HG03342 (cell line): ENCODE results near the gene ANO3.

Experiments
- ATAC-seq: cut with Tn5 transposase; IDR thresholded peaks from one replicate; pipeline ENCODE4 v1.9.1; 2021; ENCODE audit warnings: mild to moderate bottlenecking, moderate library complexity; ENCODE audit not compliant: unreplicated experiment

The ANO3 gene

DNA sequence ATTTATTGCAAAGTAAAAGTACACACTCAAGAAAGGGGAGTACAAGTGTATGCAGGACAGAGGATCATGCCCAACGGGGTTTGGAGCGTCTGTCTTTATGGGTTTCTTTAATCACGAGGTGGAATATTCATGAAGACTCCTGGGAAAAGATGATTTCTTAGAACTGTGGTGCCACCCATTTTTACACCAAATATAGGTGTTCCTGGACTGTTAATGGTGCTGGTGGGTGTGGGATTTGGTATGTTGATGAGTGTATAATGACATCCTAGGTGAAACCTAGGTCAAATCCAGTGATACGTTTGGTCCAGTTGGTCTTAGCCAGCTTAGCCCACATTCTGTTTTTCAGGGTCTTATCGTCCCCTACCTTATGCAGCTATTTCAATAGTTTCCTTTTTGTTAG is 21.1 kb downstream of the ANO3 start:
- ATAC-seq, result no peak

DNA sequence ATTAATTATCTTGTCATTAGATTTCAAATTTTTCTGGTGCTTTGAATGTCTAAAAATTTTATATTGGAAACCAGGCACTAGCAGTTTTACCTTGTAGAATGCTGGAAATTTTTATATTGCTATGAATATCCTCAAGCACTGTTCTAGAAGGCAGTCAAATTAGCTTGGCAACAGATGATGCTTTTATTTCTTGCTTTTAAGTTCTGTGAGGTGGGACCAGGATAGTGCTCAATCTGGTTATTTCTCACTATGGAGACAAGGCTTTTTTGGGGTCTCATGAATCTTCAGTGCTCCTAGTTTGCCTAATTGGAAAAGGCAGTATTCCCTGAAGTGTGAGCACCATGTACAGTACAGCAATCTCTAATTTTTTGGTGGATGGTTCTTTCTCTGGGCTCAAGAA is 27.1 kb downstream of the ANO3 start:
- no peak for ATAC-seq

DNA sequence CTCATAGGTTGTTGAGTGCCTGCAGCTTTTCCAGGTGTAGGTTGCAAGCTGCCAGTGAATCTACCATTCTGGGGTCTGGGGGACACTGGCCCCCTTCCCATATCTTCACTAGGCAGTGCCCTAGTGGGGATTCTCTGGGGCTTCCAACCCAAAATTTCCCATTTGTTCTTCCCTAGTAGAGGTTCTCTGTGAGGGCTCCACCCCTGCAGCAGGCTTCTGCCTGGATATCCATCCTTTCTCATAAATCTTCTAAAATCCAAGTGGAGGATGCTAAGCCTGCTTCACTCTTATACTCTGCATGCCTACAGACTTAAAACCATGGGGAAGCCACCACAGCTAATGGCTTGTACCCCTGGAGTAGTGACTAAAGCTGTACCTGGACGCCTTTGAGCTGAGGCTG is 33.4 kb downstream of the ANO3 start:
- ATAC-seq, result no peak

DNA sequence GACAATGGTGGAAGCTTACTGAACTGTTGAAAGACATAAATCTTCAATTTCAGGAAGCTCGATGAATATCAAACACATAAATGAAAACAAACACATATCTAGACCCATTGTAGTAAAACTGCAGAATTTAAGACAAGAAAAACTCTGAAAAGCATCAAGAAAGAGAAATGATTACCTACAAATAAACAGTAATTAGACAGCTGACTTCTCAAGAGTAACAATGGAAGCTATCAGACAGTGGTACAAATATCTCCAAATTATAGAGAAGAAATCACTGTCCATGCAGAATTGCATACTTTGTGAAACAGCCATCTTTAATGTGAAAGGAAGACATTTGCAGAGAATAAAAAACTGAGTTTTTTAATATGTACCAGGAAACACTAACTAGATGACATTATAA is 45.7 kb downstream of the ANO3 start:
- ATAC-seq, result no peak

DNA sequence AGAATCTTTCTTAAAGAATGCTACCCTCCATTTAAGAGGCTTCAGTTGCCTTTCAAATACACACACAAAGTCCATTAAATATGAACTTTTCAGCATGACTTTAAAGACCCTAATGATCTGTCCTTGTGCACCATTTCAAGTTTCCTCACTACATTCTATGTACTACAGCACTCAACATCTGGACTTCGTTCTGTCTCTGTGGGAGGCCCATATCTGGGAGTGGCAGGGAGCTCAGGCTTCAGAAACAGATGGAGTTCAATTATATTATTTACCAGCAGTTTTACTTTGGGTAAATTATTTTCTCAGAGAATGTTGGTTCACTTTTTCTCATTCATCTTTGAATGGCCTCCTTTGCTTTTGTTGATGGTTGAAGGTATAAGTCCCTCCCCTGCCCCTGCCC is 67.4 kb downstream of the ANO3 start:
- no peak for ATAC-seq

DNA sequence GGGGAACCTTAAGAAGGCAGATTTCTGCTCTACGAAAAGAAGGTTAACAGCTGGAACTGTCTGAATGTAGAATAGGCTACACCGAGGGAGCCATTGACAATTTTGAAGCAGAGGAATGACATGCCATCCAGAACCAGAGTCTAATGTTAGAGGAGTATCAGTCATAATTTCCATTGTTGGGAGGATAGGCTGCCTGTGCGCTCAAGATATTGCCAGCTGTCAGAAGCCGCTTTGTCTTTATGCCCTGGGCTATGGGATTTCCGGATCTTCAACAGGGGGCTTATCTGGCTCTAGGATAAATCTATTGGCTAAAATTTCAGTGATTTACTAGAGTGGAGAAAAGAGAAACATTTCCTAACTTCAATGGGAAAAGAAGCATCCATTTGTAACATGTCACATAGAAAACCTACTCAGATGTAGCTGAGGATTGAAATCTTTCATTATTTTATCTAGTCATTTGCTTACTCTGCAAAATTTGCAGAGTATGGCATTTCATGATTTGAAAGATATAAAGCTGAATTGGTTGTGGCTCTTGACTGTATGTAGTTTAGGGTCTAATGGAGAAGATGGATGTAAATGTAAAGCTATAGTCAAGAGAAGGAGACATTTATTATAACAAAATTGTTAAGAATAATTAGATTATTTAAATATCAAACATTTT is 78.9 kb downstream of the ANO3 start:
- no peak for ATAC-seq

DNA sequence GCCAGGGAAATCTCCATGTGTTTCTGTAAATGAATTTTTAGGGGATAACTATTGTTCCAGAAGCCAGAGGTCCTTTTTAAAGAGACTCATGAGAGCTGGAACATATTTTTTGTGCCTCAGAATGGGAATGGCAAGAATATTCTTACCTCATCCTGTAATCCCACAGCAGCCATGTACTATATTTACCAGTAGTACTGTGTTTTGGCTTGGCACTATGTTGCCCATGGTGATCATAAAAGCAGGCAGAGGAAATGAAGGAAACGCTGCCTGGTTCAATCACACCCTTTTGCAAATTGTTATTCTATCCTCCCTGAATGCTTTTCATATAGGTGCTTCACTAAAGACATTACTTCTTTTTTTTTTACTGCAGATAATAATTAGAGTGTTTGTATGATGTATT is 81.0 kb downstream of the ANO3 start:
- ATAC-seq, result no peak

DNA sequence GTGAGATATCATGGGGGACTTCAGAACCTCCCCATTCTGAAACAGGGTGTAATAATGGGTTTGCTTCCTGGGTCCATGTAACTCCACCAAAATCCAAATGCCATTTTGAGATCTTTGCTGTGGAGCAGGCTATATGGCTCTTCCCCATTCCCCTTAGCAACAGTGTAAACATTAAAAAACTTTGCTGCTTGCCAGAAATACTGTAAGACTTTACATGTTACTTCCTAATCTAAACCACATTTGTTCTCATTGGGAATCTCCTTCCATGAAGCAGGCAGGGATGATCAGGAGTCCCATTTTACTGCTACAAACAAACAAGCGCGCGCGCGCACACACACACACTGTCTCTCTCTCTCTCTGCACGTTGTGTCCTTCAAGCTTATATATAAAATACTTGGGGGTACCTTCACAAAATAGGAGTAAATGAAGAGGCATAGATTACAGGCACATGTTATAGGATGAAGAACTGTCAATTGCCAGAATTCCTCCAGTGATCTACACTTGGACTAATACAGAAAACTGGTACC is 86.5 kb downstream of the ANO3 start:
- no peak for ATAC-seq

DNA sequence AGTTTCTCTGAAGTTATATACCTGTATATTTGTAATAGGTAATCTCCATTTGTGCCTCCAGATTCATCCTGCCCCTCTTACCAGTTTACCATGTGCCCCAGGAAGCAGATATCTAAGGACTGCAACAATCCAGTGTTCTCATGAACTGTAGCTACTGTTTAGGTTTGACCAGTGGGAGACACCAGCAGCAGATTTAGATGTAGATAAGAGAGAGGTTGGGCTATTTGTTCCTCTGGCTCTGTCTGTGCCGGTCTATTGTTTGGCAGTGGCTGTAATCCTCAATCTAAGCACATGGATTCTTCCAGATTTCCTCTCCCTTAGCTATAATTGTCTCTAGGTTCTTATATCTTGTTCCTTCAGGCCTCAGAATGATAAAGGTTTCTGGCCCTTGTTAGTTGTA is 88.4 kb downstream of the ANO3 start:
- no peak for ATAC-seq

DNA sequence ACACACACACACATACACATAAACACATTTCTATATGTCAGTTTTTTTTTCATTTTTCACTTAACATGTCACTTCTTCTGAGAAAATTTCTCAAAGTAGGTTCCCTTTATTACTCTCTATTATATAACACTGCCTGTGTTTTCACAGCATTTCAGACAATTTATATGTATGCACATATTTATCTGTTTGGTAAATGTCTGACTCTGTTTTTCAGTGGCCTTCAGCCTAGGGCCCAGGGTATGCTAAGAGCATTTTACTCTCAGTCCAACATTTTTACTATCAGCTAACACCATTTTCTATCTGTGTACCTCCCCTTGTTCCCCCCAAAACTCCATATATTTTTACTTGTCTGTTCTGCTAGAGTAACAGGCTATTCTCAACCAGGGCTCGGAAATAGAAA is 92.3 kb downstream of the ANO3 start:
- ATAC-seq, result no peak

DNA sequence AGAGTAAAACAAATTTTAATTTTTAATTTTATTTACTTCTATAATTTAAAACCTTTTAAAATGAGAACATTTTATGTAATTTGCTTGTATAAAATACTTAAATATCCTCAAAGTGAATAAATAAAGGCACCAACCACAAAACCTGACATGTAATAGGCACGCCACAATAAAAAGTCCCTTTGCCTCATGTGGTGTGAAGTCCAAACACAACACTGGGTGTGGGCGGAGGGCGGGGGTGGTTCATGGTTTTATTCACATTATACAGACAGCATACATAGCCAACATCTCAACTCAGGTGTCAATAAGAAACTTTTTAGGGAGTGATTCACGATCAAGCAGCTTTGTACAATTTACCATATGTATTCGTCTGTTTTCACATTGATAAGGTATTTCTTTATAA is 107.9 kb downstream of the ANO3 start:
- no peak for ATAC-seq

DNA sequence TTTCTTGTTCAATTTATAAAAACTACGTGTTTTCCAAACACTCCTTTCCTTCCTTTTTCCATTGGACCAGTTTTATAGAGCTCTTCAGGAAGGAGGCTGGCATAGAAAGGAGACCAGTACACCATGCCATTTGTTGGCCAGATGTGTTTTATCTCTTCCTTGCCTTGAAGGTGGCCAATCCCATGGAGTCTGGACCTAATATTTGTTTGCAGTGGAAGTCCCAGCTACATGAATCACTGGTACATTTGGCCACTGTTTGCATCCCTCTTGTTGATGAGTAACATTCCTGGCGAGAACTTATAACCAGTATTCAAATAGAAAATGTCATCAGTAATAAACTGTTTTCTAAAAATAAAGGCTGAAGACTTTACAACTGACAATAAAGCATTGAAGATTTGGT is 110.2 kb downstream of the ANO3 start:
- no peak for ATAC-seq

DNA sequence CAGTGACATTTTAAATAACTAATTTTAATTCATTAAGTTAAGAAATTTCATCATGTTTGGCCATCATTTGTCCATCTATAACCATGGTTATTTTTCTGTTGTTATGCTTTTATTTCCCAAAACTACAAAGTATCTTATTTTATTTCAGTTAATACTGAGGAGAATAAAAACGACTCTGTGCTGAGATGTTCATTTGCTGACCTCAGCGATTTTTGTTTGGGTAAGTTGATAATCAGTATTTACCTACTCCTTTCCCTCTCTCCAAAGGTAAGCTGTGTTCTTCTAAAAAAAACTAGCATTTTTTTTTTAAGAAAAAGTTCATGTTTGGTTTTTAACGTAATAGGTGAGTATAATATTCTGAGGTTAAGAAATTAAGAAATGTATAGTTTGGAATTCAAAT is 111.7 kb downstream of the ANO3 start:
- no peak for ATAC-seq

DNA sequence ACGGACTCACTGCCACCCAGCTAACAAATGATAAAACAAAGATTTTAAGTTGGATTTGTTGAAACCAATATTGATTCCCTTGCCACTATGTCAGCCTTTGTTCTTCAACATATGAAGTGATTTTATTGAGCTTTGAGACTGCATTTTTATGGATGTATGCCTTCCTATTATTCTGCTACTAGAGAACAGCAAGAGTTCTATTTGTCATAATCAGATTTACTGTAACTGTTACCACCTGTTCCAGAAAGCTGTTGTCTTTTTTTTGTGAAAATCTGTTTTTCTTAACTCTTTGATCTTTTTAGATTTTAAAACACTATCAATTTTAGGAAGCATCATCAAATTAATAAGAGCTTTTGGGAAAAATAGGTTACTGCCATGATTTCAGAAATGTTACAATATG is 125.7 kb downstream of the ANO3 start:
- no peak for ATAC-seq

DNA sequence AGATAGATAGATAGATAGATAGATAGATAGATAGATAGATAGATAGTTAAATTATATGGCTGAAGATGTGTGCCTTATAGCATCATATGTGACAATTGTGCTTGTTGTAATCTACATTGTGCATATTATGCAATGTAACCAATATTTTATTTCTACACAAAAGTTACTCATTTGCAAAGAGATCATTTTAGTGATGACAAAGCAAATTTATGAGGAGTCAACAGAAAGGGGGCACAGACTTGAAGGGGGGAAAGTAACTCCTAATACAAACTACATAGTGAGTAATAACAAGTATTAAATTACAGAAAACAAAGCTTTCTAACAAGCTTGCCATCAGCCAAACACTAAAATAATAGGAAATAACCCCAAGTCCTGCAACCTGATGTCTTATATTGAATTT is 133.3 kb downstream of the ANO3 start:
- no peak for ATAC-seq

DNA sequence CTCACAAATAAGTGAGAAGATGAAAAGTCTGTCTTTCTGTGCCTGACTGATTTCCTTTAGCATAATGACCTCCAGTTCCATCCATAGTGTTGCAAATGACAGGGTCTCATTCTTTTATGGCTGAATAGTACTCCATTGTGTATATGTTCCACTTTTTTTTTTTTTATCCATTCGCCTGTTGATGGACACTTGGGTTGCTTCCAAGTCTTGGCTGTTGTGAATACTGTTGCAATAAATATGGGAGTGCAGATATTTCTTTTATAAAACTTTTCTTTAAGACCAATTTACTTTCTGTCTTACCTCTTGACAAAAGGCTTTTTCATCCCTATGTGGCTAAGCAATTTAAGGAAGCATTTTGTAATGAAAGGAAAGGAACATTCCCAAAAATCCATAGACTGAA is 135.6 kb downstream of the ANO3 start:
- ATAC-seq, result no peak

DNA sequence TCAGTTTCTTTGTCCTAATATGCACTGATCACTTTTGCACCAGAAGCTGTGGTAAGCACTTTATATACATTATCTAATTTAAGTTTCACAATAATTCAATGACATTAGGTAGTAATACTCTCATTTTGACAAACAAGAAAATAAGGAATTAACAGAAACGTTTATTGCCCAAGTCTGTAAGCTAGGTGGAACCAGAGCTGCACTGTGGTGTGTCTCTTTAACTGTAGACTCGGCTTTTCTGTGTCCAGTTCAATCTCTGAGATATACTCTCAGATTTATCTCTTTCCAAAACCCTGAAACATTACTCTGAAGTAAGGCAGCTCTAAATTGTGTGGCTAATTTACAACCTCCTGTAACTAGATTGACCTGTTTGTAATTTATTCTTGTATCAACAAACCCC is 139.1 kb downstream of the ANO3 start:
- ATAC-seq, result no peak

DNA sequence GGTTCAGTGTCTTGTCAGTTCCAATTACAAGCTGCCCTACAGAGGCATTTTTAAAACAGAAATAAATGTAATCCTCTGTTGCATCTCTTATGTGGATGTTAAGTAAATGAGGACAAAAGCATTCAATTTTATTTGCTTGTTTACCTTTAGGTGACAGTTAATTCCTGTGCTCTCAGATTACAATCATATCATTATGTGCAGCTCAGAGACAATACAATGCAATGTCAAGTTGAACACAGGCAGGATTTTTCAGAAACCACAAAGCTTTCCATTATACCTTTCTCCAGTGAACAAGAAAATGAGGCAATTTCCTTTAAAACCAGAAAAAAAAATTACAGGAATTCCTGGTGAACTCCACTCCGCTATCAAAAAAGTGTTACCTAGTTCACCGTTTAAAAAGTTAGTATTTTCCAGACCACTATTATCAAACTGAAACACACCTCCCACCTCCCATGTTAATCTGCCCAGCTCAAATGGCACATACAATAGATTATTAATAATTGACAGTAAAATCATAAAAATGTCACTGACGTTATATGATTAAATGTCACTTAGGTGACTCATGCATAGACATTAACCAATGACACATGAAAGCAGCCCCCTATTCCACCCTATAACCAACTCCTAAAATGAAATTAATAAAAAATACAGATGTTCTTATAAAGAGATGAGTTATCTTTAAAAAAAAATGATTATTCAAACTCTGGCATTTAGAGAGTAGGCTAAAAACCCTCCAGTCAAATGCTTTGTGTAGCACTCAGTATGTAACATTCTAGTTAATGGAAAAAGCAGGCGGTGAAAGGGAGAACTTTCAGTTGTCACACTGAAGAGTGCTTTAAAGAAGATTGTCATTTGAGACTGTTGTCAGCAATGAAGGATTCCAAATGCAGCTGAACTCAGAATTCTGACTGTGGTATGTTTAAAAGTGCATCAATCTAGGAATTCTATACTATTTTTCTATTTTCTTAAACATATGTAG is 141.6 kb downstream of the ANO3 start:
- ATAC-seq, result no peak

DNA sequence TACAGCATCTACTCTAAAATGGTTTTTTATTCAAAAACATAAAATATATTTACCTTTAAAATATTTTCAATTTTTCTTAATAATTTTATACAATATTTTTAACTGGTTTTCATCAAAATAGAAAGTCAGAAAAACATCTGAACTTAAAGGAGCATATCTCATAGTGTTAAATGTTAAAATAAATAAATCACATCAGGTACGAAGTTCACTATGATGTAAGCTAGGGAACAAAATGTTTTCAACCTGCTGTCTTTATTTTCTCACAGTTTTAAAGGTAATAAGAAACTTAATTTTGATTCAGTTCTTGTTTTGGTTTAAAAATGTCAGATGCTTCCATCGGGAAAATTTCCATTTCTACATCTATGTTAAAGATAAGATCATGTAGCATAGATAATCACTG is 142.5 kb downstream of the ANO3 start:
- ATAC-seq, result no peak

DNA sequence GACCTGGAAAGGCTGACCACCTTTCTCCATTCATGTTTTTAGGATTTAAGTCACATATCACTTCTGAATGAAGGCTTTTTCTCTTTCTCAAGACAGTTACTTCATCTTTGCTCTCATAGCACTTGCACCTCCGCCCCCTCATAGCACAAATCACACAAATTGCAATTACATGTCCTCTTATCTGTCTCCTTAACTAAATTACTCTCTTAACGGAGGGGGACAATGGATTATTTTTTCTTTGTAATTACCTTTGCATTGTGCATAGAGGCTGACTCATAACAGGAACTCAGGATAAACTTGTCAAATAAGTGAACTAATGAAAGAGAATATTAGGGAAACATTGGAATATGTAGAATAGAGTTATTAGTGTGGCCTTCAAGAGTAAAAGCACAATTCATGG is 145.5 kb downstream of the ANO3 start:
- no peak for ATAC-seq

DNA sequence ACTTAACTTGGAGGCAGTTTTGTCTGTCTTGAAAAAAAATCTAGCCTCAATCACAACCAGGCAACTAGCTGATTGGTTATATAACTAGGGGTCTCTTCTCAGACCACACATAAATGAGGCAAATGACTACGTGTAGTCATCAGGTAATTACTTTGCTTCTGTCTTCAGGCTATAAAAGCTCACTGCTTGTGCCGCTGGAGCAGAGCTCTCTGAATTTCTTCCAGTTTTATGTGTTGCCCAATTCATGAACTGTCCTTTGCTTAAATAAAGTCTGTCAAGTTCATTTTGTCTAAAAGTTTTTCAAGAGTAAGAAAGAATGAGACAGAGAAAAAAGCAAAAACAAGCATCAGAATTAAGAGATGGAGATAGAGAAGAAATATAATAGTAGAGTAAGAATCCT is 146.8 kb downstream of the ANO3 start:
- ATAC-seq, result no peak

DNA sequence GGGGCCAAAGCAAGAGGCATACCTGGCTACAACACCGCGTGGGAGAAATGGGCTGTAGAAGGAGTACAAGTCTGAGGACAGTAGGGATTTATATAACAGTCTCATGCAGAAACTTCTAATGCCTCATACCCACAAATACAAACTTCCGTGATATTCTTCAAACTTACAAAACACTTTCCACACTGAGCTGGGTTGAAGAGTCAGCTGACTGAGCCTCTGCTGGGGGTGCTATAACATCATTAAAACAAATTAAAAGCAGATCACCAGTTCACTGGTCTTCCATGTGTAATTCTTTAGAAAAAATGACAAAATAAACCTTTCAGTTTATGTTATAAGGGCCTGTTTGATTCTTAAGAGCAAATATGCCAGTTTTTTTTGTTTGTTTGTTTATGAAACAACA is 148.1 kb downstream of the ANO3 start:
- ATAC-seq, result no peak
